ENCODE data around the gene PTPRJ. TPM values are rescaled to one million over a fixed set of nuclear protein-coding genes. Genes with fewer than 3 reads are reported as not detected.

Gene PTPRJ
- total RNA-seq, 1 experiment from 2014 or later: 59.4 TPM

GRCh38 chr11:48074425-48075181, 94.2 kb downstream of the PTPRJ start:
- intact Hi-C loops (cut with micrococcal nuclease; ENCODE audit: unreplicated experiment): no loop called here
- TF ChIP-seq CTCF (IDR thresholded peaks at IDR 0.05; ENCODE audit: unreplicated experiment): no peak
- BruUV-seq (replicated peaks): no TSS peak
- Mint-ChIP-seq H3K4me3 (ENCODE audit: low read depth, unreplicated experiment) (no peak overlapping the region), H3K36me3 (ENCODE audit: insufficient read depth, unreplicated experiment) (no peaks in the 10 kb centered on the region), H3K4me1 (ENCODE audit: low read depth, unreplicated experiment) (no peaks in the 10 kb centered on the region), H3K27ac (ENCODE audit: unreplicated experiment) (no peak overlapping the region), H3K9me3 (ENCODE audit: low read depth, unreplicated experiment) (no peaks in the 10 kb centered on the region), H3K27me3 (ENCODE audit: unreplicated experiment) (no peaks in the 10 kb centered on the region)
- DNase-seq: no peak
- CTCF ChIA-PET: no interaction called here

GRCh38 chr11:48075637-48076036, 95.3 kb downstream of the PTPRJ start:
- no TSS peak for BruUV-seq (replicated peaks)
- Mint-ChIP-seq H3K27ac (ENCODE audit: unreplicated experiment) (no peak overlapping the region), H3K4me1 (ENCODE audit: low read depth, unreplicated experiment) (no peaks in the 10 kb centered on the region), H3K27me3 (ENCODE audit: unreplicated experiment) (no peaks in the 10 kb centered on the region), H3K36me3 (ENCODE audit: insufficient read depth, unreplicated experiment) (no peaks in the 10 kb centered on the region), H3K9me3 (ENCODE audit: low read depth, unreplicated experiment) (no peaks in the 10 kb centered on the region), H3K4me3 (ENCODE audit: low read depth, unreplicated experiment) (no peak overlapping the region)
- intact Hi-C loops (cut with micrococcal nuclease; ENCODE audit: unreplicated experiment): no loop called here
- TF ChIP-seq CTCF (IDR thresholded peaks at IDR 0.05; ENCODE audit: unreplicated experiment): no peak
- CTCF ChIA-PET: no interaction called here
- DNase-seq: no peak

- no TSS peak for BruUV-seq (replicated peaks)
- no peak for DNase-seq
- no peak overlapping the region for H3K27ac Mint-ChIP-seq (ENCODE audit: unreplicated experiment)
- H3K27me3 Mint-ChIP-seq (ENCODE audit: unreplicated experiment): no peaks in the 10 kb centered on the region
- no peak overlapping the region for H3K4me3 Mint-ChIP-seq (ENCODE audit: low read depth, unreplicated experiment)
- no peak for TF ChIP-seq CTCF (IDR thresholded peaks at IDR 0.05; ENCODE audit: unreplicated experiment)
- intact Hi-C loops (cut with micrococcal nuclease; ENCODE audit: unreplicated experiment): no loop called here
- CTCF ChIA-PET: no interaction called here
- peaks cover 5% of the 10 kb centered on the region for H3K36me3 Mint-ChIP-seq (ENCODE audit: insufficient read depth, unreplicated experiment)
- no peaks in the 10 kb centered on the region for H3K9me3 Mint-ChIP-seq (ENCODE audit: low read depth, unreplicated experiment)
- H3K4me1 Mint-ChIP-seq (ENCODE audit: low read depth, unreplicated experiment): no peaks in the 10 kb centered on the region
Observed at GRCh38 chr11:48077251-48077650, 96.9 kb downstream of the PTPRJ start.

- Mint-ChIP-seq H3K4me3 (ENCODE audit: low read depth, unreplicated experiment) (no peak overlapping the region), H3K4me1 (ENCODE audit: low read depth, unreplicated experiment) (no peaks in the 10 kb centered on the region), H3K27ac (ENCODE audit: unreplicated experiment) (no peak overlapping the region), H3K27me3 (ENCODE audit: unreplicated experiment) (no peaks in the 10 kb centered on the region), H3K36me3 (ENCODE audit: insufficient read depth, unreplicated experiment) (peaks cover 6% of the 10 kb centered on the region), H3K9me3 (ENCODE audit: low read depth, unreplicated experiment) (no peaks in the 10 kb centered on the region)
- CTCF ChIA-PET: interaction anchor here (0.6 kb wide), 1 partner anchor 20 kb away, joined by 3 read pairs; no protein-coding TSS in a partner anchor
- DNase-seq: no peak
- TF ChIP-seq CTCF (IDR thresholded peaks at IDR 0.05; ENCODE audit: unreplicated experiment): no peak
- intact Hi-C loops (cut with micrococcal nuclease; ENCODE audit: unreplicated experiment): no loop called here
- BruUV-seq (replicated peaks): no TSS peak
Observed at GRCh38 chr11:48078689-48079088, 98.3 kb downstream of the PTPRJ start.
